Measurements from ENCODE around the gene SLC1A4. TPM values are rescaled to one million over a fixed set of nuclear protein-coding genes. Genes with fewer than 3 reads are reported as not detected.

Gene SLC1A4
- polyA plus RNA-seq, 1 donor from 2014 or later: 33.8 TPM

DNA sequence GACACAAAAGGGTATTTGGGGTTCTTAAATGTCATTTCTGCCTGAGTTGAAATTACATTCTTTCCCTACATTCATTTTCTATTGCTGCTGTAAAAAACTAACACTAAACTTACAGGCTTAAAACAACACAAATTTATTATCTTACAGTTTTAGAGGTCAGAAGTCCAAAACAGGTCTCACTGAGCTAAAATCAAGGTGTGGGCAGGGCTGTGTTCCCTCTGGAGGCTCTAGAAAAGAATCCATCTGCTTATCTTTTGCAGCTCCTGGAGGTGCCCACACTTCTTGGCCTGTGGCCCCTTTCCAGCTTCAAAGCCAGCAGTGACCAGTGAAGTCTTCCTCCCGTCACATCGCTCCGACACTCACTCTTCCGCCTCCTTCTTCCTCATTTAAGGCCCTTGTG, 23.2 kb upstream of the SLC1A4 start:
- Histone ChIP-seq H3K9me2 (ENCODE audit: insufficient read depth, low read length) (no peaks in the 10 kb centered on the region), H4K20me1 (ENCODE audit: insufficient read depth) (no peaks in the 10 kb centered on the region), H3K27ac (ENCODE audit: low read length) (no peak overlapping the region), H3K79me2 (replicated peaks; ENCODE audit: insufficient read depth, low read length) (no peaks in the 10 kb centered on the region), H3K9me3 (ENCODE audit: low read length) (no peaks in the 10 kb centered on the region), H3K4me2 (ENCODE audit: low read length) (no peak overlapping the region), H3K9ac (ENCODE audit: low read length) (no peak overlapping the region), H3K4me3 (ENCODE audit: low read length) (no peak overlapping the region), H3K27me3 (ENCODE audit: insufficient read depth, low read depth, low read length) (no peaks in the 10 kb centered on the region), H3K36me3 (ENCODE audit: insufficient read depth, low read length) (no peaks in the 10 kb centered on the region), H3F3A (ENCODE audit: insufficient read depth, low read length, poor library complexity, severe bottlenecking) (no peaks in the 10 kb centered on the region), H2AFZ (ENCODE audit: low read depth, low read length) (no peak overlapping the region)
- no peak for TF ChIP-seq RAD21 (conservative IDR thresholded peaks at IDR 0.05)
- TF ChIP-seq TAF1 (IDR thresholded peaks at IDR 0.05; ENCODE audit: low read depth): no peak
- TF ChIP-seq EZH2 (IDR thresholded peaks at IDR 0.05; ENCODE audit: borderline replicate concordance, insufficient read depth, low read length, poor library complexity, severe bottlenecking): no peak

DNA sequence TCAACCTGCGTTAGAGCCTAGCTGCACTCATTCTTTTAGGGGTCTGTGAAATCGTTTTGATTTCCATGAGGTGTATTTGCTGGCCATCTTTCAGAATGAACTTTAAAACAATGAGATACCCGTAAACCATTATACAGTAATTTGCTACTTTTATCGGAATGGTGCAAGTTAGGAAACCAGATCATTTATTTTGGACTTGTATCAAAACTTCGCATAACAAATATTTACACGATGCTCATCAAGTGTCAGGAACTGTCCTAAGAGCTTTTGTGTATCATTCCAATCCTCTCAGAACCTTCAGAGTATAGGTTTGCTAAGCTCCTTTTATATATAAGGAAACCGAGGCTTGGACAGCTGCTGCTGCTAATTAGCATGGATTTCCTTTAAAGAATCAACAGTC, 22.4 kb upstream of the SLC1A4 start:
- no peaks in the 10 kb centered on the region for H3F3A ChIP-seq (ENCODE audit: insufficient read depth, low read length, poor library complexity, severe bottlenecking)
- H4K20me1 ChIP-seq (ENCODE audit: insufficient read depth): no peaks in the 10 kb centered on the region
- H3K27ac ChIP-seq (ENCODE audit: low read length): no peak overlapping the region
- TF ChIP-seq EZH2 (IDR thresholded peaks at IDR 0.05; ENCODE audit: borderline replicate concordance, insufficient read depth, low read length, poor library complexity, severe bottlenecking) (no peak), MXI1 (conservative IDR thresholded peaks at IDR 0.05; ENCODE audit: poor library complexity, severe bottlenecking) (no peak), SMC3 (conservative IDR thresholded peaks at IDR 0.05; ENCODE audit: poor library complexity) (no peak), TAF1 (IDR thresholded peaks at IDR 0.05; ENCODE audit: low read depth) (no peak), EP300 (conservative IDR thresholded peaks at IDR 0.05; ENCODE audit: poor library complexity, severe bottlenecking) (no peak), POLR2AphosphoS5 (IDR thresholded peaks at IDR 0.05) (no peak), RAD21 (conservative IDR thresholded peaks at IDR 0.05) (no peak)
- TF ChIP-seq, protein P1, sequence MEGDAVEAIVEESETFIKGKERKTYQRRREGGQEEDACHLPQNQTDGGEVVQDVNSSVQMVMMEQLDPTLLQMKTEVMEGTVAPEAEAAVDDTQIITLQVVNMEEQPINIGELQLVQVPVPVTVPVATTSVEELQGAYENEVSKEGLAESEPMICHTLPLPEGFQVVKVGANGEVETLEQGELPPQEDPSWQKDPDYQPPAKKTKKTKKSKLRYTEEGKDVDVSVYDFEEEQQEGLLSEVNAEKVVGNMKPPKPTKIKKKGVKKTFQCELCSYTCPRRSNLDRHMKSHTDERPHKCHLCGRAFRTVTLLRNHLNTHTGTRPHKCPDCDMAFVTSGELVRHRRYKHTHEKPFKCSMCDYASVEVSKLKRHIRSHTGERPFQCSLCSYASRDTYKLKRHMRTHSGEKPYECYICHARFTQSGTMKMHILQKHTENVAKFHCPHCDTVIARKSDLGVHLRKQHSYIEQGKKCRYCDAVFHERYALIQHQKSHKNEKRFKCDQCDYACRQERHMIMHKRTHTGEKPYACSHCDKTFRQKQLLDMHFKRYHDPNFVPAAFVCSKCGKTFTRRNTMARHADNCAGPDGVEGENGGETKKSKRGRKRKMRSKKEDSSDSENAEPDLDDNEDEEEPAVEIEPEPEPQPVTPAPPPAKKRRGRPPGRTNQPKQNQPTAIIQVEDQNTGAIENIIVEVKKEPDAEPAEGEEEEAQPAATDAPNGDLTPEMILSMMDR (IDR thresholded peaks at IDR 0.05; ENCODE audit: poor library complexity, severe bottlenecking): no peak
- TF ChIP-seq, protein P2, sequence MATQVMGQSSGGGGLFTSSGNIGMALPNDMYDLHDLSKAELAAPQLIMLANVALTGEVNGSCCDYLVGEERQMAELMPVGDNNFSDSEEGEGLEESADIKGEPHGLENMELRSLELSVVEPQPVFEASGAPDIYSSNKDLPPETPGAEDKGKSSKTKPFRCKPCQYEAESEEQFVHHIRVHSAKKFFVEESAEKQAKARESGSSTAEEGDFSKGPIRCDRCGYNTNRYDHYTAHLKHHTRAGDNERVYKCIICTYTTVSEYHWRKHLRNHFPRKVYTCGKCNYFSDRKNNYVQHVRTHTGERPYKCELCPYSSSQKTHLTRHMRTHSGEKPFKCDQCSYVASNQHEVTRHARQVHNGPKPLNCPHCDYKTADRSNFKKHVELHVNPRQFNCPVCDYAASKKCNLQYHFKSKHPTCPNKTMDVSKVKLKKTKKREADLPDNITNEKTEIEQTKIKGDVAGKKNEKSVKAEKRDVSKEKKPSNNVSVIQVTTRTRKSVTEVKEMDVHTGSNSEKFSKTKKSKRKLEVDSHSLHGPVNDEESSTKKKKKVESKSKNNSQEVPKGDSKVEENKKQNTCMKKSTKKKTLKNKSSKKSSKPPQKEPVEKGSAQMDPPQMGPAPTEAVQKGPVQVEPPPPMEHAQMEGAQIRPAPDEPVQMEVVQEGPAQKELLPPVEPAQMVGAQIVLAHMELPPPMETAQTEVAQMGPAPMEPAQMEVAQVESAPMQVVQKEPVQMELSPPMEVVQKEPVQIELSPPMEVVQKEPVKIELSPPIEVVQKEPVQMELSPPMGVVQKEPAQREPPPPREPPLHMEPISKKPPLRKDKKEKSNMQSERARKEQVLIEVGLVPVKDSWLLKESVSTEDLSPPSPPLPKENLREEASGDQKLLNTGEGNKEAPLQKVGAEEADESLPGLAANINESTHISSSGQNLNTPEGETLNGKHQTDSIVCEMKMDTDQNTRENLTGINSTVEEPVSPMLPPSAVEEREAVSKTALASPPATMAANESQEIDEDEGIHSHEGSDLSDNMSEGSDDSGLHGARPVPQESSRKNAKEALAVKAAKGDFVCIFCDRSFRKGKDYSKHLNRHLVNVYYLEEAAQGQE (IDR thresholded peaks at IDR 0.05; ENCODE audit: borderline replicate concordance): no peak
- H3K4me3 ChIP-seq (ENCODE audit: low read length): no peak overlapping the region
- H3K79me2 ChIP-seq (replicated peaks; ENCODE audit: insufficient read depth, low read length): no peaks in the 10 kb centered on the region
- no peaks in the 10 kb centered on the region for H3K27me3 ChIP-seq (ENCODE audit: insufficient read depth, low read depth, low read length)
- H3K9ac ChIP-seq (ENCODE audit: low read length): no peak overlapping the region
- H3K9me2 ChIP-seq (ENCODE audit: insufficient read depth, low read length): no peaks in the 10 kb centered on the region
- H3K9me3 ChIP-seq (ENCODE audit: low read length): no peaks in the 10 kb centered on the region
- H3K36me3 ChIP-seq (ENCODE audit: insufficient read depth, low read length): no peaks in the 10 kb centered on the region
- H3K4me2 ChIP-seq (ENCODE audit: low read length): no peak overlapping the region
- no peak overlapping the region for H2AFZ ChIP-seq (ENCODE audit: low read depth, low read length)

DNA sequence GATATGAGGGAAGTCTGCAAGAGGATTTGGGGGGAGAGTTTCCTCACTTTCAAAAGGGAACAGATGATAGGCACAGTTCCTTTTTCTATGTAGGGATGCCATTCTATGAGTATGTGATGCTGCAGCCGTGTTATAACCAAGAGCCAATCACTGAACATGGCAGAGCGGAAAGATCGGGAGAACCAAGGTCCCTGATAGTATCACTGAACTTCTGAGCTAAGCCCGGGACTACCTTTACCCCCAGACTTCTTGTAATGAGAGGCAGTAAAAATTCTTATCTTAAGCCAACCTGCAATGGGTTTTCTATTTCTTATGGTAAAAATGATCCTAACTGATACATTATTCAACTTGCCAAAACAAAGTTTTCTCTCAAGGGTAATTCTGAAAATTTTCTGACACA, 21.6 kb upstream of the SLC1A4 start:
- H3F3A ChIP-seq (ENCODE audit: insufficient read depth, low read length, poor library complexity, severe bottlenecking): no peaks in the 10 kb centered on the region
- H3K9me3 ChIP-seq (ENCODE audit: low read length): no peaks in the 10 kb centered on the region
- H3K27me3 ChIP-seq (ENCODE audit: insufficient read depth, low read depth, low read length): no peaks in the 10 kb centered on the region
- no peak overlapping the region for H3K4me3 ChIP-seq (ENCODE audit: low read length)
- H4K20me1 ChIP-seq (ENCODE audit: insufficient read depth): no peaks in the 10 kb centered on the region
- H3K9ac ChIP-seq (ENCODE audit: low read length): no peak overlapping the region
- no peak overlapping the region for H3K4me2 ChIP-seq (ENCODE audit: low read length)
- H3K79me2 ChIP-seq (replicated peaks; ENCODE audit: insufficient read depth, low read length): no peaks in the 10 kb centered on the region
- no peak overlapping the region for H2AFZ ChIP-seq (ENCODE audit: low read depth, low read length)
- no peak overlapping the region for H3K27ac ChIP-seq (ENCODE audit: low read length)
- no peaks in the 10 kb centered on the region for H3K9me2 ChIP-seq (ENCODE audit: insufficient read depth, low read length)
- no peaks in the 10 kb centered on the region for H3K36me3 ChIP-seq (ENCODE audit: insufficient read depth, low read length)
- TF ChIP-seq, protein P2 (IDR thresholded peaks at IDR 0.05; ENCODE audit: borderline replicate concordance): no peak
- TF ChIP-seq MXI1 (conservative IDR thresholded peaks at IDR 0.05; ENCODE audit: poor library complexity, severe bottlenecking) (no peak), SMC3 (conservative IDR thresholded peaks at IDR 0.05; ENCODE audit: poor library complexity) (no peak), POLR2AphosphoS5 (IDR thresholded peaks at IDR 0.05) (no peak), TAF1 (IDR thresholded peaks at IDR 0.05; ENCODE audit: low read depth) (no peak), RAD21 (conservative IDR thresholded peaks at IDR 0.05) (no peak), EP300 (conservative IDR thresholded peaks at IDR 0.05; ENCODE audit: poor library complexity, severe bottlenecking) (no peak), EZH2 (IDR thresholded peaks at IDR 0.05; ENCODE audit: borderline replicate concordance, insufficient read depth, low read length, poor library complexity, severe bottlenecking) (no peak)
- TF ChIP-seq, protein P1 (IDR thresholded peaks at IDR 0.05; ENCODE audit: poor library complexity, severe bottlenecking): no peak

Data from neural cell (in vitro differentiated cells).